Ectodermal cell (in vitro differentiated cells): ENCODE results near the gene ZNF473. TPM values are rescaled to one million over a fixed set of nuclear protein-coding genes. Genes with fewer than 3 reads are reported as not detected.

ENCODE experiments used
- H3K27ac ChIP-seq: 2 replicates; pipeline ENCODE4 v1.7.0; 2013; ENCODE audit warnings: mild to moderate bottlenecking, low read depth, low read length; ENCODE audit not compliant: insufficient read depth, poor library complexity, severe bottlenecking
- H3K27me3 ChIP-seq: 2 replicates; pipeline ENCODE4 v1.7.0; 2013; ENCODE audit warnings: mild to moderate bottlenecking, low read length; ENCODE audit not compliant: insufficient read depth, control insufficient read depth, poor library complexity, severe bottlenecking
- H3K36me3 ChIP-seq: one replicate; pipeline ENCODE4 v1.7.0; 2013; ENCODE audit warnings: low read length; ENCODE audit not compliant: control insufficient read depth, insufficient read depth
- H3K4me1 ChIP-seq: one replicate; pipeline ENCODE4 v1.7.0; 2013; ENCODE audit warnings: low read length; ENCODE audit not compliant: control insufficient read depth, insufficient read depth
- H3K4me3 ChIP-seq: 2 replicates; pipeline ENCODE4 v1.7.0; 2013; ENCODE audit warnings: low read depth, low read length, control low read depth; ENCODE audit not compliant: insufficient read depth
- H3K9me3 ChIP-seq: 2 replicates; pipeline ENCODE4 v1.7.0; 2013; ENCODE audit warnings: mild to moderate bottlenecking, low read length, moderate library complexity; ENCODE audit not compliant: control insufficient read depth
- WGBS, 2 experiments: methylation state at CpG; one replicate each; pipeline ENCODE4 v1.1.7; 2013; ENCODE audit warnings: missing lambda C conversion rate in 2 of 2; 5-methylcytosine and 5-hydroxymethylcytosine counted together
- polyA plus RNA-seq, 4 experiments: library from polyadenylated mRNA; stranded (reverse); fragments of 50-300 nt; gene quantifications; one replicate each; pipeline ENCODE4 v1.2.3, GENCODE V29; 2013

ZNF473 gene
- polyA plus RNA-seq (2013, experiment 1 of 4): 13.8 TPM
- polyA plus RNA-seq (2013, experiment 2 of 4): 12.9 TPM
- polyA plus RNA-seq (2013, experiment 3 of 4): 11.1 TPM
- 11.6 TPM for polyA plus RNA-seq (2013, experiment 4 of 4)

DNA sequence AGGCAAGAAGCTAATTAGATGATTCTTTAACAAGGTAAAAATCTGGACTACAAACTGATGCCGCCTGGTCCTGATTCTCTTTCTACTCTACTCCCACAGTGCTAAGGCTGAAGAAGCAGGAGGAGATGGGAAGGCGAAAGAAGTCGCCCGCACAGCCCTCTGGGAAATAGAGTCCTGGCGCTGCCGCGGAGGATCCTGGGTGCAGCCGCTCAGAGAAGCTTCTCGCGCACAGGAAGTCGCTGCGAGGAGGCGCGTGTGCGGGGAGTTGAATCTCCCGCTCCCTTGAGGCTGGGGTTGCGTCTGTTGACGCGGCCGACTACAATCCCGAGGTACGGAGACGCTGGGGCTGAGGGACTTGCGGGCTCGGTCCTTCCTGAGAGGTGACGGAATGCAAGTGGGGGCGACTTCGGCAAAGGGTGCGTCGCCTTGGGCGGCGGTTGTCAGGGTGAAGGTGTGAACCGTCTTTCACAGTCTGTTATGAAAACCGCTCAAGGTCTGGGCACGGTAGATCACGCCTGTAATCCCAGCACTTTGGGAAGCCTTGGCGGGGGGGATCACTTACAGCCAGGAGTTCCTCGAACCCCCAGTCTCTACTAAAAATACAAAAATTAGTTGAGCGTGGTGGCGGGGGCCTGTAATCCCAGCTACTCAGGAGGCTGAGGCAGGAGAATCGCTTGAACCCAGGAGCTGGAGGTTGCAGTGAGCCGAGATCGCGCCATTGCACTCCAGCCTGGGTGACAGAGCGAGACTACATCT, at the start of gene ZNF473:
ZNF473 (plus strand) TSS at position 212 of the 756 bp plus-strand sequence. CDS start 5,078 bp downstream, outside the sequence.
- 18 to 19% methylated on average over 45 of the region's 45 CpGs for WGBS, 2 experiments
- Histone ChIP-seq H3K27me3 (no peaks in the 10 kb centered on the region), H3K4me1 (peaks cover 5% of the 10 kb centered on the region), H3K36me3 (peaks cover 4% of the 10 kb centered on the region), H3K27ac (peak within 1 kb of the TSS; percentile 56), H3K9me3 (no peaks in the 10 kb centered on the region), H3K4me3 (peak within 1 kb of the TSS; percentile 98)

GRCh38 chr19:49976496-49976895, 49.3 kb upstream of the ZNF473 start:
- no peaks in the 10 kb centered on the region for H3K36me3 ChIP-seq
- H3K4me1 ChIP-seq: no peaks in the 10 kb centered on the region
- no peaks in the 10 kb centered on the region for H3K27me3 ChIP-seq
- H3K9me3 ChIP-seq: no peaks in the 10 kb centered on the region
- WGBS, 2 experiments: 92 to 94% methylated on average over 3 of the region's 3 CpGs
- H3K27ac ChIP-seq: no peak overlapping the region
- H3K4me3 ChIP-seq: no peak overlapping the region

- Histone ChIP-seq H3K9me3 (no peaks in the 10 kb centered on the region), H3K4me1 (no peaks in the 10 kb centered on the region), H3K27ac (no peak overlapping the region), H3K27me3 (no peaks in the 10 kb centered on the region), H3K4me3 (no peak overlapping the region), H3K36me3 (no peaks in the 10 kb centered on the region)
- WGBS, 2 experiments: 92% methylated on average over 13 of the region's 13 CpGs
These were observed 48.7 kb upstream of the ZNF473 start for GRCh38 chr19:49977076-49977475.

GRCh38 chr19:49977881-49978280, 47.9 kb upstream of the ZNF473 start:
- WGBS, 2 experiments: 91 to 92% methylated on average over 18 of the region's 18 CpGs
- Histone ChIP-seq H3K36me3 (no peaks in the 10 kb centered on the region), H3K27me3 (no peaks in the 10 kb centered on the region), H3K27ac (no peak overlapping the region), H3K4me3 (no peak overlapping the region), H3K9me3 (no peaks in the 10 kb centered on the region), H3K4me1 (no peaks in the 10 kb centered on the region)

DNA sequence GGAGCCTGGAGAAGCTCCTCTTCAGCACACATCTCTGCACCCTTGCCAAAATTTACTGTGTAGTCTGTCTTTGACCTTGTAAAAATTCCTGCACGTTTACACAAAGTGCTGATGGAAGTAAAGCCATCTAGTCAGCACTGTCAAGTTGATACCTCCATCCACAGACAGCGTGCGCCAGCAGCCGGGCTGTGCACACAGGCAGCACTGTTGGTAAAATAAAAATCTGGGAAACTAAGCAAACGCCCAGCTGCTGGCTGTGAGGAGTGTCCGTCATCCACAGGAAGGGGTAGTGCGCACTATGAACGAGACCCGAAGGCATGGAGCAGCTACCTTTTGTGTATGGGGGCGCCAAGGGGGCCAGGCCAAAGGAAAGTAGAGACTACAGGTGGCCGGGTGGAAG, 47.5 kb upstream of the ZNF473 start:
- Histone ChIP-seq H3K9me3 (no peaks in the 10 kb centered on the region), H3K27ac (no peak overlapping the region), H3K36me3 (no peaks in the 10 kb centered on the region), H3K27me3 (no peaks in the 10 kb centered on the region), H3K4me1 (no peaks in the 10 kb centered on the region), H3K4me3 (no peak overlapping the region)
- 93 to 94% methylated on average over 11 of the region's 11 CpGs for WGBS, 2 experiments

DNA sequence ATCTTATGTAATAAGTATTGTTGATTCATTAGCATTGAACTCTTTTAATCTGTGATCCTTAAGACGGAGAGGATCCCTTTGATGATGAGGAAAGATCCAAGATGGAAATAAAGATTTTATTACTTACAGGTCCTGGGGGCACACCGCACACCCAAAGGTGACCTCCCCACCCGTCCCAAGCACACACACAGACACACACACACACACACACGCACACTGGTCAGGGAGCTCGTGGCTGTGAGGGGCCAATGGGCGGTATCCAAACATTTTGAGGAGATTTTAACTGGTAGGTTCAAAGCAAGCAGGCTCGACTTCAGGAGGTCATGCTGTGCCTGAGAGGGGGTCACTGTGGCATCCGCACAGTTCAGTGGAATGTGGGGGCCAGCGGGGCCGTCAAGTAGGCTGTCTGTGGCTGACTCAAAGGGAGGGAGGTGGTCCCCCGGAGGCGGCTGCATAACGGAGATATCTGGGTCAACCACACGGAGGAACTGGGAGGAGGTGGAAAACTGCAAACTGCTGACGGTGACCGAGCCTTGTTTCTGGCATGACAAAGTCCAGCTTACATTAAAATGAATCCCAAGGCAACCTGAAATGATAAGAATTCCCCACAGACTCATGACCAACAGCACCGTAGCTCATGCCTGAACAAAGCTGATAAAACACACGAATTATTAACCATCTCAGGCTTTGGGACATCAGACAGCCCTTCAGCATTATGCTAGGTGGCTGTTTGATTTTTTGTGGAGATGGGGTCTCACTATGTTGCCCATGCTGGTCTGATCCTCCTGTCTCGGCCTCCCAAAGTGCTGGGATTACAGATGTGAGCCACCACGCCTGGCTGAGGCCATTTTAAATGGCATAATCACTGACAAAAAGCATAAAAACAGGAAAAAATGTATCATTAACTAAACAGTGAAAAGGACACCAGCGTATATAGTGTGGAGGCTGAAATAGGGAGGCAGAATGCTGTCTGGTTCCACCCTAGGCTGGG, 43.9 kb upstream of the ZNF473 start:
- no peak overlapping the region for H3K27ac ChIP-seq
- H3K27me3 ChIP-seq: no peaks in the 10 kb centered on the region
- no peaks in the 10 kb centered on the region for H3K9me3 ChIP-seq
- 87 to 89% methylated on average over 21 of the region's 21 CpGs for WGBS, 2 experiments
- no peaks in the 10 kb centered on the region for H3K36me3 ChIP-seq
- no peaks in the 10 kb centered on the region for H3K4me1 ChIP-seq
- H3K4me3 ChIP-seq: no peak overlapping the region

- no peaks in the 10 kb centered on the region for H3K9me3 ChIP-seq
- 47 to 49% methylated on average over 10 of the region's 10 CpGs for WGBS, 2 experiments
- no peaks in the 10 kb centered on the region for H3K4me1 ChIP-seq
- no peaks in the 10 kb centered on the region for H3K36me3 ChIP-seq
- H3K27ac ChIP-seq: no peak overlapping the region
- H3K4me3 ChIP-seq: no peak overlapping the region
- no peaks in the 10 kb centered on the region for H3K27me3 ChIP-seq
These were observed 42.1 kb upstream of the ZNF473 start for GRCh38 chr19:49983645-49984229.

- no peak overlapping the region for H3K27ac ChIP-seq
- 89 to 91% methylated on average over 11 of the region's 11 CpGs for WGBS, 2 experiments
- no peak overlapping the region for H3K4me3 ChIP-seq
- H3K4me1 ChIP-seq: no peaks in the 10 kb centered on the region
- H3K9me3 ChIP-seq: no peaks in the 10 kb centered on the region
- no peaks in the 10 kb centered on the region for H3K27me3 ChIP-seq
- no peaks in the 10 kb centered on the region for H3K36me3 ChIP-seq
These were observed 41.3 kb upstream of the ZNF473 start for GRCh38 chr19:49984491-49984890.

GRCh38 chr19:49985871-49986270, 39.9 kb upstream of the ZNF473 start:
- Histone ChIP-seq H3K27me3 (no peaks in the 10 kb centered on the region), H3K4me3 (no peak overlapping the region), H3K36me3 (no peaks in the 10 kb centered on the region), H3K27ac (no peak overlapping the region), H3K9me3 (no peaks in the 10 kb centered on the region), H3K4me1 (no peaks in the 10 kb centered on the region)
- 92 to 98% methylated on average over 3 of the region's 3 CpGs for WGBS, 2 experiments

DNA sequence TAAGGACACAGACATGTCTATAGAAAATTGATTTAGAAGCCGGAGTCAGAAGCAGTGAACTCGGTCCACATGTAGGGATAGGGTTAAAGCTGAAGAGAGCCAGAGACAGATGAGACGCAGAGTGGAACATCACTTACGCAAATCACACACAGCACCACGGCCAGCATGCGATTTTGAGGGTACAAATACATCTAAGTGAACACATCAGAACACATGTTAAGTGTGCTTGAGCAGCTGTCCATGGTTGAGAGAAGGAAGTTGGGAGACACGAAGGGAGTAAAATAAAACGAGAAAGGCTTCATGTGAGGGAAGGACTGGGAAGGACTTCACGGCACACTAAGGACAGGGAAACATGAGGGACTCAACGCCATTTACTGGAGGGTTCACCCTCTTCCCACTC, 39.5 kb upstream of the ZNF473 start:
- H3K27ac ChIP-seq: no peak overlapping the region
- WGBS, 2 experiments: 92 to 95% methylated on average over 10 of the region's 10 CpGs

More for the DNA sequence above, 39.5 kb upstream of the ZNF473 start:
- Histone ChIP-seq H3K9me3 (no peaks in the 10 kb centered on the region), H3K27me3 (no peaks in the 10 kb centered on the region), H3K36me3 (no peaks in the 10 kb centered on the region), H3K4me3 (no peak overlapping the region), H3K4me1 (no peaks in the 10 kb centered on the region)
